Uterus (tissue), 2 donors: ENCODE results near the gene ZNF490.

Experiments used
- CTCF ChIP-seq, 4 experiments: fragments of 200-600 bp in 2 of 4; fragments of 450-650 bp in 2 of 4; sonication (generic) in 2 of 4; IDR thresholded peaks; one replicate each; pipeline ENCODE4 v1.5.1; 2016 to 2019; ENCODE audit warnings: antibody characterized with exemption in 4 of 4, mild to moderate bottlenecking in 2 of 4, moderate library complexity in 1 of 4
- POLR2A ChIP-seq, 2 donors: fragments of 450-650 bp; IDR thresholded peaks; one replicate each; pipeline ENCODE4 v1.6.1; 2016; ENCODE audit warnings: antibody characterized with exemption in 2 of 2, mild to moderate bottlenecking in 1 of 2, moderate library complexity in 1 of 2

- TF ChIP-seq CTCF (IDR thresholded peaks at IDR 0.05) (no peak), POLR2A (IDR thresholded peaks at IDR 0.05) (no peak)
Measured at GRCh38 chr19:12596485-12596884, 14.1 kb downstream of the ZNF490 start.
